ENCODE results near the gene GGN.
"Not testable (repeated sequence)": the region's sequence is repeated elsewhere in the genome, so short reads cannot be mapped to it uniquely, and the experiment has no call there.

Gene GGN

GRCh38 chr19:38411898-38412297, 24.1 kb upstream of the GGN start:
- DNase-seq (ENCODE audit: low read depth): not testable (repeated sequence)

GRCh38 chr19:38411041-38411712, 23.3 kb upstream of the GGN start:
- no peak for DNase-seq (ENCODE audit: low read depth)

GRCh38 chr19:38410407-38410806, 22.6 kb upstream of the GGN start:
- not testable (repeated sequence) for DNase-seq (ENCODE audit: low read depth)

- no peak for DNase-seq (ENCODE audit: low read depth)
Observed at GRCh38 chr19:38409631-38410133, 21.8 kb upstream of the GGN start.

- DNase-seq (ENCODE audit: low read depth): no peak
Observed at GRCh38 chr19:38405276-38405675, 17.4 kb upstream of the GGN start.

GRCh38 chr19:38404858-38405257, 17.0 kb upstream of the GGN start:
- DNase-seq (ENCODE audit: low read depth): no peak

- DNase-seq (ENCODE audit: low read depth): peak; percentile 93
Observed at GRCh38 chr19:38402967-38403674, 15.3 kb upstream of the GGN start, which contains the start of gene FAM98C. TSS of gene FAM98C (plus strand) at chr19:38403093. CDS start at chr19:38403154, 61 bp downstream.

GRCh38 chr19:38402623-38402966, 14.8 kb upstream of the GGN start:
- no peak for DNase-seq (ENCODE audit: low read depth)

- no peak for DNase-seq (ENCODE audit: low read depth)
Observed at GRCh38 chr19:38401148-38401547, 13.3 kb upstream of the GGN start.

- DNase-seq (ENCODE audit: low read depth): no peak
Observed at GRCh38 chr19:38400361-38400760, 12.5 kb upstream of the GGN start.

- no peak for DNase-seq (ENCODE audit: low read depth)
Observed at GRCh38 chr19:38399537-38399936, 11.7 kb upstream of the GGN start.

GRCh38 chr19:38399081-38399480, 11.2 kb upstream of the GGN start:
- no peak for DNase-seq (ENCODE audit: low read depth)

GRCh38 chr19:38395381-38396114, 7.7 kb upstream of the GGN start:
- no peak for DNase-seq (ENCODE audit: low read depth)

- no peak for DNase-seq (ENCODE audit: low read depth)
Observed at GRCh38 chr19:38394488-38394887, 6.7 kb upstream of the GGN start.

- no peak for DNase-seq (ENCODE audit: low read depth)
Observed at GRCh38 chr19:38392707-38393308, 5.0 kb upstream of the GGN start.

GRCh38 chr19:38391911-38392464, 4.2 kb upstream of the GGN start:
- no peak for DNase-seq (ENCODE audit: low read depth)

GRCh38 chr19:38389957-38390924, 2.4 kb upstream of the GGN start:
- DNase-seq (ENCODE audit: low read depth): no peak

- no peak for DNase-seq (ENCODE audit: low read depth)
Observed at GRCh38 chr19:38389101-38389925, 1.5 kb upstream of the GGN start.

- DNase-seq (ENCODE audit: low read depth): no peak
Observed at GRCh38 chr19:38388349-38389100, 691 bp upstream of the GGN start, which contains the start of gene SPRED3. TSS of gene SPRED3 (plus strand) at chr19:38388697. CDS start at chr19:38390303, 1,606 bp downstream.

All from stimulated activated CD8-positive, alpha-beta memory T cell treated with anti-CD3 and anti-CD28 coated beads, Interleukin-12 subunit alpha, Interleukin-12 subunit beta, amount 100 ng/mL, for 1 hour (primary cell).